ENCODE data around the gene DNAJA3. TPM values are rescaled to one million over a fixed set of nuclear protein-coding genes. Genes with fewer than 3 reads are reported as not detected.

Gene DNAJA3
- total and polyA plus RNA-seq, 2 of the 4 experiments (the other 2 are of a cell fraction), result 38.0 to 40.2 TPM

- no peak for TF ChIP-seq POLR2A (IDR thresholded peaks at IDR 0.05; ENCODE audit: low read depth, low read length)
- H3K27me3 ChIP-seq (ENCODE audit: control insufficient read depth, insufficient read depth, low read length), result no peaks in the 10 kb centered on the region
- H4K91ac ChIP-seq (ENCODE audit: insufficient read depth, low read depth, low read length), result peak overlapping the region; percentile 88
- DNase-seq, result no peak
- peak overlapping the region; percentile 92 for H3K14ac ChIP-seq (replicated peaks; ENCODE audit: low read depth, low read length)
- H3K4me2 ChIP-seq (ENCODE audit: low read depth, low read length), result no peak overlapping the region
- H3K4ac ChIP-seq (ENCODE audit: low read depth, low read length), result peak overlapping the region; percentile 90
- H3K56ac ChIP-seq (ENCODE audit: extremely low read depth, insufficient read depth, low read length), result 0 out of 2 replicates have a peak overlapping the region, but pooled peaks have one; percentile 3
- H3K36me3 ChIP-seq (ENCODE audit: control insufficient read depth, insufficient read depth, low read length), result peaks cover 12% of the 10 kb centered on the region
- H3K27ac ChIP-seq (ENCODE audit: insufficient read depth, low read length), result peak overlapping the region; percentile 30; the same call in 1 of the 2 replicates
- no peak overlapping the region for H3K18ac ChIP-seq (ENCODE audit: low read depth, low read length)
- H4K20me1 ChIP-seq (ENCODE audit: insufficient read depth, low read length), result peaks cover 37% of the 10 kb centered on the region
- intact Hi-C loops (cut with micrococcal nuclease), result no loop called here
- peak overlapping the region; percentile 75 for H2AFZ ChIP-seq (replicated peaks; ENCODE audit: low read length, poor library complexity)
- H3K4me1 ChIP-seq (ENCODE audit: control insufficient read depth, insufficient read depth, low read length), result peaks cover 53% of the 10 kb centered on the region
- H4K5ac ChIP-seq (ENCODE audit: low read depth, low read length), result no peak overlapping the region
- peak overlapping the region; percentile 36 to 74; a peak in 2 of 4 replicates for H4K8ac ChIP-seq (ENCODE audit: low read depth in 2 of 2, low read length in 2 of 2)
- H3K9me3 ChIP-seq (ENCODE audit: control insufficient read depth, insufficient read depth, low read length), result no peaks in the 10 kb centered on the region
- BruUV-seq (replicated peaks), result no TSS peak
- in situ Hi-C loops (cut with MboI; ENCODE audit: low sequenced_read_pairs), result no loop called here
- 0 out of 2 replicates have a peak overlapping the region, but pooled peaks have one; percentile 16 for H2BK20ac ChIP-seq (ENCODE audit: low read depth, low read length)
- H2AK5ac ChIP-seq (ENCODE audit: low read depth, low read length), result peak overlapping the region; percentile 96
- 0 out of 2 replicates have a peak overlapping the region, but pooled peaks have one; percentile 79 for H3K23ac ChIP-seq (ENCODE audit: low read depth, low read length)
- ChIA-PET POLR2A (ENCODE audit: unreplicated experiment) (no interaction called here), CTCF (interaction anchor here (0.9 to 1.2 kb wide), 2 partner anchors 14 to 29 kb away, joined by 3 to 5 read pairs; no protein-coding TSS in a partner anchor)
- H2AK9ac ChIP-seq (replicated peaks; ENCODE audit: low read depth, low read length, poor library complexity), result peak overlapping the region; percentile 94
- WGBS, 2 experiments (ENCODE audit: extremely low coverage in 2 of 2, insufficient read length in 1 of 2), result 60% methylated on average over 9 of the region's 19 CpGs; no CpG with 5 or more reads in 1 of the 2 experiments
- H3K79me1 ChIP-seq (ENCODE audit: low read depth in 1 of 2, low read length in 2 of 2), result peaks cover 0 to 77% of the 10 kb centered on the region in 2 experiments; a peak in 2 of 4 replicates
- H2BK5ac ChIP-seq (ENCODE audit: low read depth, low read length, poor library complexity, severe bottlenecking), result peak overlapping the region; percentile 67
- H3K9ac ChIP-seq (ENCODE audit: low read depth, low read length), result no peak overlapping the region
- no peak overlapping the region for H3K4me3 ChIP-seq (ENCODE audit: insufficient read depth, low read depth, low read length)
- dilution Hi-C loops (cut with HindIII; ENCODE audit: low sequenced_read_pairs, unreplicated experiment), result no loop called here
- H2BK15ac ChIP-seq (ENCODE audit: low read depth, low read length), result no peak overlapping the region
- peaks cover 24% of the 10 kb centered on the region for H3K9me1 ChIP-seq (ENCODE audit: insufficient read depth, low read length)
- ATAC-seq (ENCODE audit: low read depth), result 0 out of 2 replicates have a peak, but pooled peaks have one; percentile 5
- peak overlapping the region; percentile 62 for H2BK120ac ChIP-seq (ENCODE audit: low read depth, low read length)
Observed at GRCh38 chr16:4388271-4389021, 37.2 kb upstream of the DNAJA3 start.
